Measurements from ENCODE around the gene DIS3L2. TPM values are rescaled to one million over a fixed set of nuclear protein-coding genes. Genes with fewer than 3 reads are reported as not detected.
"Not testable (repeated sequence)": the region's sequence is repeated elsewhere in the genome, so short reads cannot be mapped to it uniquely, and the experiment has no call there.

The DIS3L2 gene
- polyA plus RNA-seq, 3 donors: 37.6 to 40.8 (median 38.2) TPM

GRCh38 chr2:232113821-232114220, 152.3 kb downstream of the DIS3L2 start:
- no peak for DNase-seq

- not testable (repeated sequence) for DNase-seq
Observed at GRCh38 chr2:232115728-232116361, 154.3 kb downstream of the DIS3L2 start.

- no peak for DNase-seq
Observed at GRCh38 chr2:232116852-232117251, 155.3 kb downstream of the DIS3L2 start.

- DNase-seq: no peak
Observed at GRCh38 chr2:232117413-232117812, 155.9 kb downstream of the DIS3L2 start.

- DNase-seq: no peak
Observed at GRCh38 chr2:232120911-232121310, 159.4 kb downstream of the DIS3L2 start.

GRCh38 chr2:232124309-232124708, 162.8 kb downstream of the DIS3L2 start:
- no peak for DNase-seq

GRCh38 chr2:232126301-232127099, 165.0 kb downstream of the DIS3L2 start:
- DNase-seq: no peak

GRCh38 chr2:232129483-232129882, 168.0 kb downstream of the DIS3L2 start:
- DNase-seq: no peak

- peak; percentile 26 for DNase-seq
Observed at GRCh38 chr2:232132181-232132580, 170.7 kb downstream of the DIS3L2 start.

- DNase-seq: no peak
Observed at GRCh38 chr2:232133078-232133477, 171.6 kb downstream of the DIS3L2 start.

- DNase-seq: no peak
Observed at GRCh38 chr2:232134939-232135338, 173.4 kb downstream of the DIS3L2 start.

- no peak for DNase-seq
Observed at GRCh38 chr2:232137356-232138147, 176.0 kb downstream of the DIS3L2 start.

- DNase-seq: no peak
Observed at GRCh38 chr2:232138441-232138840, 176.9 kb downstream of the DIS3L2 start.

GRCh38 chr2:232139171-232139594, 177.7 kb downstream of the DIS3L2 start:
- no peak for DNase-seq

GRCh38 chr2:232139786-232140562, 178.5 kb downstream of the DIS3L2 start:
- DNase-seq: no peak

- DNase-seq: no peak
Observed at GRCh38 chr2:232141591-232141990, 180.1 kb downstream of the DIS3L2 start.

GRCh38 chr2:232142049-232142448, 180.5 kb downstream of the DIS3L2 start:
- DNase-seq: peak; percentile 34

- DNase-seq: no peak
Observed at GRCh38 chr2:232142502-232142901, 181.0 kb downstream of the DIS3L2 start.

GRCh38 chr2:232146294-232146693, 184.8 kb downstream of the DIS3L2 start:
- no peak for DNase-seq

- no peak for DNase-seq
Observed at GRCh38 chr2:232147440-232148077, 186.0 kb downstream of the DIS3L2 start.

GRCh38 chr2:232162187-232162586, 200.7 kb downstream of the DIS3L2 start:
- no peak for DNase-seq

All from renal pelvis (tissue), 4 donors.